HCT116 (cell line): ENCODE measurements around the gene DNAJB7.

Experiments used
- CEBPB ChIP-seq: IDR thresholded peaks from 2 replicates; pipeline ENCODE4 v1.6.1; 2012; ENCODE audit warnings: low read depth
- EZH2 ChIP-seq: fragments of 200-600 bp; sonication (generic); IDR thresholded peaks from 2 replicates; pipeline ENCODE4 v1.6.1; 2017; ENCODE audit warnings: antibody characterized with exemption, mixed run types
- POLR2A ChIP-seq: IDR thresholded peaks from 2 replicates; pipeline ENCODE4 v1.7.0; 2011; ENCODE audit warnings: borderline replicate concordance; ENCODE audit not compliant: insufficient read depth, insufficient read length; ENCODE audit errors: extremely low read depth
- YY1 ChIP-seq: IDR thresholded peaks from 2 replicates; pipeline ENCODE4 v1.6.1; 2011; ENCODE audit warnings: low read length, low read depth, moderate library complexity, mild to moderate bottlenecking; ENCODE audit not compliant: insufficient replicate concordance; ENCODE audit errors: extremely low read depth

DNA sequence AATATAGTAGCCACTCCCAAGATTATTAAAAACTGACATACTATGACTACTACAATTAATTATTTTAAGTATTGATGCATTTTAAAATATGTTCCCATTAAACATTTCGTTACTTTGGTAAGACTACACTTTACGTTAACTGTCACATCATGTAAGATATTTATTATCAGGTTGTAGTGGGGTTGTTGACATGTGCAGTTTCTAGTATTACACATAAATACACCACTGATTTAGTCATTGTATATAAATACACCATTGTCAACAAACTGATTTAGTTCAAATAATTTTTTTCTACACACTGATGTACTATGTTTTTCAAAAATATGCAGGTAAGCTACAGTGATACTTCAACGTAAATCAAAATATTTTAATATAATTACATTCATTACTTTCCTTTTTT is 17.0 kb downstream of the DNAJB7 start:
- no peak for TF ChIP-seq YY1
- no peak for TF ChIP-seq POLR2A
- no peak for TF ChIP-seq CEBPB
- TF ChIP-seq EZH2 = no peak
